DND-41 (cell line): ENCODE results near the gene ADIRF.

Experiments
- CTCF ChIP-seq: IDR thresholded peaks from 2 replicates; pipeline ENCODE4 v1.5.1; 2012; ENCODE audit warnings: borderline replicate concordance, low read length, moderate library complexity, mild to moderate bottlenecking; ENCODE audit not compliant: poor library complexity, severe bottlenecking; ENCODE audit errors: extremely low read depth
- EZH2 ChIP-seq: IDR thresholded peaks from 3 replicates; pipeline ENCODE4 v1.6.1; 2012; ENCODE audit warnings: borderline replicate concordance, low read depth, mild to moderate bottlenecking, moderate library complexity, low read length, inconsistent platforms; ENCODE audit not compliant: severe bottlenecking

GRCh38 chr10:86950349-86950748 lies 17.9 kb upstream of the ADIRF start:
- TF ChIP-seq CTCF (no peak), EZH2 (no peak)
